Keratinocyte (primary cell): ENCODE data around the gene TTC21B. TPM values are rescaled to one million over a fixed set of nuclear protein-coding genes. Genes with fewer than 3 reads are reported as not detected.
"Not testable (repeated sequence)": the region's sequence is repeated elsewhere in the genome, so short reads cannot be mapped to it uniquely, and the experiment has no call there.

Source experiments
- DNase-seq: peaks from one replicate; pipeline ENCODE4 v3.0.0-alpha.2; 2011; ENCODE audit warnings: low read depth, missing footprints, low spot score
- FAIRE-seq: peaks from 2 replicates; lab custom pipeline; 2011; peaks lifted over from hg19 to GRCh38; lab: Jason Lieb, UNC
- H2AFZ ChIP-seq: 2 replicates; pipeline ENCODE4 v1.6.0; 2012; ENCODE audit warnings: low read length, control low read depth, inconsistent platforms; ENCODE audit not compliant: control insufficient read depth
- H3K27ac ChIP-seq: 2 replicates; pipeline ENCODE4 v1.5.1; 2011; ENCODE audit warnings: low read length; ENCODE audit not compliant: control insufficient read depth, insufficient read depth
- H3K27me3 ChIP-seq: 3 replicates; pipeline ENCODE4 v1.6.0; 2011; ENCODE audit warnings: low read length; ENCODE audit not compliant: control insufficient read depth, insufficient read depth; ENCODE audit errors: extremely low read depth
- H3K36me3 ChIP-seq, 2 experiments: 2 replicates in 1 of 2; 3 replicates in 1 of 2; pipeline ENCODE4 v1.5.1; 2011; ENCODE audit warnings: low read length in 2 of 2, mild to moderate bottlenecking in 1 of 2; ENCODE audit not compliant: control insufficient read depth in 2 of 2, insufficient read depth in 2 of 2; ENCODE audit errors: extremely low read depth in 1 of 2
- H3K4me1 ChIP-seq: 3 replicates; pipeline ENCODE4 v1.5.1; 2011; ENCODE audit warnings: low read length; ENCODE audit not compliant: control insufficient read depth, insufficient read depth; ENCODE audit errors: extremely low read depth
- H3K4me2 ChIP-seq: 3 replicates; pipeline ENCODE4 v1.6.0; 2011; ENCODE audit warnings: low read depth, low read length; ENCODE audit not compliant: control insufficient read depth, insufficient read depth; ENCODE audit errors: extremely low read depth
- H3K4me3 ChIP-seq, 3 experiments: fragments of 200-600 bp in 1 of 3; sonication (generic) in 1 of 3; 2 replicates in 2 of 3; 3 replicates in 1 of 3; pipeline ENCODE4 v1.5.1; 2011 to 2016; ENCODE audit warnings: low read length in 3 of 3, mild to moderate bottlenecking in 3 of 3, control low read depth in 2 of 3, inconsistent platforms in 1 of 3, low read depth in 1 of 3, mixed read lengths in 1 of 3, mixed run types in 1 of 3, moderate library complexity in 1 of 3; ENCODE audit not compliant: control insufficient read depth in 2 of 3, insufficient read depth in 2 of 3; ENCODE audit errors: extremely low read depth in 1 of 3
- H3K79me2 ChIP-seq: 2 replicates; pipeline ENCODE4 v1.6.0; 2012; ENCODE audit warnings: low read length; ENCODE audit not compliant: control insufficient read depth, insufficient read depth
- H3K9ac ChIP-seq: 3 replicates; pipeline ENCODE4 v1.6.0; 2011; ENCODE audit warnings: low read length; ENCODE audit not compliant: control insufficient read depth, insufficient read depth; ENCODE audit errors: extremely low read depth
- H3K9me1 ChIP-seq: 3 replicates; pipeline ENCODE4 v1.6.0; 2011; ENCODE audit warnings: low read length; ENCODE audit not compliant: control insufficient read depth, insufficient read depth; ENCODE audit errors: extremely low read depth
- H3K9me3 ChIP-seq: 2 replicates; pipeline ENCODE4 v1.5.1; 2012; ENCODE audit warnings: low read depth, low read length; ENCODE audit not compliant: control insufficient read depth
- H4K20me1 ChIP-seq: 3 replicates; pipeline ENCODE4 v1.6.0; 2011; ENCODE audit warnings: low read length; ENCODE audit not compliant: control insufficient read depth, insufficient read depth; ENCODE audit errors: extremely low read depth
- CTCF ChIP-seq, 3 experiments: IDR thresholded peaks in 1 of 3; conservative IDR thresholded peaks in 1 of 3; optimal IDR thresholded peaks in 1 of 3; 2 replicates in 2 of 3; 3 replicates in 1 of 3; pipeline versions ENCODE3 to v1.5.1; 2011; ENCODE audit warnings: low read length in 3 of 3, mild to moderate bottlenecking in 3 of 3, moderate library complexity in 2 of 3, control low read depth in 1 of 3, inconsistent platforms in 1 of 3; ENCODE audit not compliant: insufficient read depth in 2 of 3; ENCODE audit errors: extremely low read depth in 1 of 3
- EZH2 ChIP-seq: IDR thresholded peaks from one replicate; pipeline ENCODE4 v1.6.1; 2012; ENCODE audit warnings: inconsistent platforms, mild to moderate bottlenecking, low read length, moderate library complexity
- dilution Hi-C: fragments of 300-500 bp; cut with MboI; formaldehyde crosslinking; loops from one replicate; pipeline ENCODE4 v1.7.0; 2020; ENCODE audit warnings: low sequenced_read_pairs; ENCODE audit not compliant: extremely low pct_ligation_motif_present
- polyA plus RNA-seq, 5 experiments: library from polyadenylated mRNA; depleted of rRNA in 3 of 5; stranded (reverse) in 3 of 5; stranded (forward) in 1 of 5; unstranded in 1 of 5; fragments of >200 nt; gene quantifications; 1 replicate in 1 of 5; 2 replicates in 3 of 5; 3 replicates in 1 of 5; pipeline versions ENCODE4 v1.2.1 to v1.2.3, GENCODE V29; 2011 to 2012; ENCODE audit warnings: missing spikeins in 2 of 5, low read depth in 1 of 5, low replicate concordance in 1 of 5

Gene TTC21B
- polyA plus RNA-seq, 1 donor (not counting 4 experiments of a cell fraction or from before 2014, with no cell fraction given) = 8.0 TPM

- Histone ChIP-seq H3K9me3 (no peaks in the 10 kb centered on the region), H3K9me1 (no peaks in the 10 kb centered on the region), H3K4me1 (no peaks in the 10 kb centered on the region), H3K4me3 (no peak overlapping the region), H3K79me2 (no peaks in the 10 kb centered on the region), H4K20me1 (no peaks in the 10 kb centered on the region), H3K4me2 (no peak overlapping the region), H2AFZ (no peak overlapping the region), H3K27me3 (no peaks in the 10 kb centered on the region), H3K9ac (no peak overlapping the region), H3K36me3 (no peaks in the 10 kb centered on the region), H3K27ac (no peak overlapping the region)
- TF ChIP-seq EZH2 (no peak), CTCF (optimal IDR thresholded peaks at IDR 0.05 in 1 of 3, IDR thresholded peaks at IDR 0.05 in 1 of 3, conservative IDR thresholded peaks at IDR 0.05 in 1 of 3; ENCODE audit: extremely low read depth in 1 of 3, insufficient read depth in 2 of 3, low read length in 3 of 3) (no peak)
- no peak for DNase-seq
- no peak for FAIRE-seq
- dilution Hi-C loops = no loop called here
Observed at GRCh38 chr2:165863810-165864261, 89.7 kb downstream of the TTC21B start.

GRCh38 chr2:165861083-165861482, 92.5 kb downstream of the TTC21B start:
- H4K20me1 ChIP-seq, H3K9me3 ChIP-seq, H3K27me3 ChIP-seq, H2AFZ ChIP-seq, dilution Hi-C loops, H3K4me1 ChIP-seq, H3K79me2 ChIP-seq, H3K9ac ChIP-seq, H3K4me3 ChIP-seq, DNase-seq, FAIRE-seq, H3K9me1 ChIP-seq, H3K27ac ChIP-seq, H3K36me3 ChIP-seq, H3K4me2 ChIP-seq: not testable (repeated sequence)

- dilution Hi-C loops, FAIRE-seq: not testable (repeated sequence)
Observed at GRCh38 chr2:165859723-165860122, 93.9 kb downstream of the TTC21B start.

More at GRCh38 chr2:165859723-165860122, 93.9 kb downstream of the TTC21B start:
- not testable (repeated sequence) for H3K4me3 ChIP-seq, H3K4me2 ChIP-seq, H3K4me1 ChIP-seq, DNase-seq, H3K9me1 ChIP-seq, H2AFZ ChIP-seq, H3K9me3 ChIP-seq, H3K27me3 ChIP-seq, H3K27ac ChIP-seq, H4K20me1 ChIP-seq, H3K36me3 ChIP-seq, H3K9ac ChIP-seq, H3K79me2 ChIP-seq
